ENCODE results near the gene NUP205. TPM values are rescaled to one million over a fixed set of nuclear protein-coding genes. Genes with fewer than 3 reads are reported as not detected.

The NUP205 gene
- total RNA-seq, 1 experiment from 2014 or later, result 171 TPM

DNA sequence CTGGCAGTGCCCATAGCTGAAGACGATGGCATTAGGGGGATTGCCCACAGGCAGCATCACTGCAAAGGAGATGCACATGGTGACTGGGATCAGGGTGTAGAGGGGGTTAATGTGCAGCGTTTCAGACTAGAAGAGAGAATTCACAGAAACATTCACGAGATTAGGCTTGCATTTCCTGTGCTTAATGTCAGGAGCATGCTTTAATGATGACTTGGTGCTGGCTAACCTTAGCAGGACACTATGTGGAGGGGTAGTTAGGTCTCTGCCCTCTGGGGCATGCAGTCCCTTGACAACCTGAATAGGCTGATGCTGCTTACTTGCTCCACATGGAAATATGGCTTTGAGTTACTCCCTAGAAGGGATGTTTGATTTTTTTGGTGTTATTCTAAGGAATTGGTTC, 126.4 kb downstream of the NUP205 start (continued):
- TF ChIP-seq ZSCAN18 (CRISPR knock-in tag; IDR thresholded peaks at IDR 0.05) (no peak), STAT6 (CRISPR knock-in tag; conservative IDR thresholded peaks at IDR 0.05; ENCODE audit: low read depth) (no peak)

- H3K4me3 Mint-ChIP-seq, result no peak overlapping the region
- peaks cover 4% of the 10 kb centered on the region for H3K36me3 Mint-ChIP-seq
- H3K9me3 Mint-ChIP-seq, result no peaks in the 10 kb centered on the region
- DNase-seq (ENCODE audit: low spot score), result no peak
- peaks cover 13% of the 10 kb centered on the region for H3K4me1 Mint-ChIP-seq
- no peak for TF ChIP-seq EMX1 (CRISPR knock-in tag; IDR thresholded peaks at IDR 0.05)
- TF ChIP-seq, protein P1, sequence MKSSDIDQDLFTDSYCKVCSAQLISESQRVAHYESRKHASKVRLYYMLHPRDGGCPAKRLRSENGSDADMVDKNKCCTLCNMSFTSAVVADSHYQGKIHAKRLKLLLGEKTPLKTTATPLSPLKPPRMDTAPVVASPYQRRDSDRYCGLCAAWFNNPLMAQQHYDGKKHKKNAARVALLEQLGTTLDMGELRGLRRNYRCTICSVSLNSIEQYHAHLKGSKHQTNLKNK (CRISPR knock-in tag; IDR thresholded peaks at IDR 0.05), result no peak
- TF ChIP-seq CREM (CRISPR knock-in tag; IDR thresholded peaks at IDR 0.05), result no peak
- TF ChIP-seq E2F5 (CRISPR knock-in tag; IDR thresholded peaks at IDR 0.05), result no peak
- TF ChIP-seq KAT7 (CRISPR knock-in tag; IDR thresholded peaks at IDR 0.05; ENCODE audit: borderline replicate concordance), result no peak
- TF ChIP-seq ATF2 (CRISPR knock-in tag; IDR thresholded peaks at IDR 0.05; ENCODE audit: borderline replicate concordance, low read depth), result no peak
- no peak for TF ChIP-seq RORB (CRISPR knock-in tag; IDR thresholded peaks at IDR 0.05)
- no peak for TF ChIP-seq FOXJ3 (CRISPR knock-in tag; IDR thresholded peaks at IDR 0.05; ENCODE audit: borderline replicate concordance)
- no peak for TF ChIP-seq ZNF423 (CRISPR knock-in tag; IDR thresholded peaks at IDR 0.05)
- TF ChIP-seq ZNF121 (CRISPR knock-in tag; IDR thresholded peaks at IDR 0.05), result no peak
- TF ChIP-seq ZNF425 (CRISPR knock-in tag; conservative IDR thresholded peaks at IDR 0.05), result no peak
- no peak for TF ChIP-seq ESRRA (CRISPR knock-in tag; IDR thresholded peaks at IDR 0.05; ENCODE audit: borderline replicate concordance)
- TF ChIP-seq NR3C1 (CRISPR knock-in tag; conservative IDR thresholded peaks at IDR 0.05; ENCODE audit: low read depth), result no peak
- TF ChIP-seq, protein P2, sequence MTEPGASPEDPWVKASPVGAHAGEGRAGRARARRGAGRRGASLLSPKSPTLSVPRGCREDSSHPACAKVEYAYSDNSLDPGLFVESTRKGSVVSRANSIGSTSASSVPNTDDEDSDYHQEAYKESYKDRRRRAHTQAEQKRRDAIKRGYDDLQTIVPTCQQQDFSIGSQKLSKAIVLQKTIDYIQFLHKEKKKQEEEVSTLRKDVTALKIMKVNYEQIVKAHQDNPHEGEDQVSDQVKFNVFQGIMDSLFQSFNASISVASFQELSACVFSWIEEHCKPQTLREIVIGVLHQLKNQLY (CRISPR knock-in tag; IDR thresholded peaks at IDR 0.05), result no peak
- TF ChIP-seq JAZF1 (CRISPR knock-in tag; IDR thresholded peaks at IDR 0.05), result no peak
- no peak for TF ChIP-seq NFYB (CRISPR knock-in tag; conservative IDR thresholded peaks at IDR 0.05; ENCODE audit: low read depth)
- TF ChIP-seq CDX4 (CRISPR knock-in tag; IDR thresholded peaks at IDR 0.05; ENCODE audit: borderline replicate concordance), result no peak
- CTCF ChIA-PET, result interaction anchor here (2.8 kb wide), 1 partner anchor 12 kb away, joined by 8 read pairs; no protein-coding TSS in a partner anchor
- no peak overlapping the region for H3K27ac Mint-ChIP-seq
- no peak for ATAC-seq
- H3K27me3 Mint-ChIP-seq (ENCODE audit: low read depth), result no peaks in the 10 kb centered on the region
- POLR2A ChIA-PET, result no interaction called here
Observed at GRCh38 chr7:135684699-135685098, 127.0 kb downstream of the NUP205 start.

Measured in WTC11 (cell line).